Measurements from ENCODE around the gene OR2W3.

OR2W3 gene

GRCh38 chr1:247923941-247924340, 28.6 kb downstream of the OR2W3 start:
- DNase-seq = no peak

DNA sequence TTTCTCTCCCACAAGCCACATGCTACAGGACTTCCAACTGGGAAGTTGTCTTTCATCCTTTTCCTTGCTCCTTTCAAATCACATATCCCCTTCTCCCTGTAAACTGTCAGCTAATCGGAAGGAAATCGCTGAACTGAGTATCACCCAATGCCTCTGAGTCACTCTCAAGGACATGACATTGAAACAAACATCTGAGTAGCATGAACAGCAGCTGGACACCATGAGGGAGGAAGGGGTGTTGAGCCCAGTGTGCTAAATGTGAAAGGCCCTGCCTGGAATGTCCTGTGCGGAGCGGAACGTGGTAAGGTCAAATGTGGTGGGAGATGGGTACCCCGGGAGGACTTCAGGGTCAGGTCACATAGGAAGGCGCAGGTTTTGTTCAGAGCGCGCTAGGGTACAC, 29.5 kb downstream of the OR2W3 start, which contains the start of gene OR2AJ1:
Gene OR2AJ1 (plus strand): TSS at position 22 of the 400 bp plus-strand sequence. CDS start 8,880 bp downstream, outside the sequence.
- DNase-seq = no peak

GRCh38 chr1:247933989-247934388, 38.6 kb downstream of the OR2W3 start:
- no peak for DNase-seq

GRCh38 chr1:247935781-247936180, 40.4 kb downstream of the OR2W3 start:
- DNase-seq = no peak

- no peak for DNase-seq
These were observed 41.0 kb downstream of the OR2W3 start for GRCh38 chr1:247936415-247936814.

DNA sequence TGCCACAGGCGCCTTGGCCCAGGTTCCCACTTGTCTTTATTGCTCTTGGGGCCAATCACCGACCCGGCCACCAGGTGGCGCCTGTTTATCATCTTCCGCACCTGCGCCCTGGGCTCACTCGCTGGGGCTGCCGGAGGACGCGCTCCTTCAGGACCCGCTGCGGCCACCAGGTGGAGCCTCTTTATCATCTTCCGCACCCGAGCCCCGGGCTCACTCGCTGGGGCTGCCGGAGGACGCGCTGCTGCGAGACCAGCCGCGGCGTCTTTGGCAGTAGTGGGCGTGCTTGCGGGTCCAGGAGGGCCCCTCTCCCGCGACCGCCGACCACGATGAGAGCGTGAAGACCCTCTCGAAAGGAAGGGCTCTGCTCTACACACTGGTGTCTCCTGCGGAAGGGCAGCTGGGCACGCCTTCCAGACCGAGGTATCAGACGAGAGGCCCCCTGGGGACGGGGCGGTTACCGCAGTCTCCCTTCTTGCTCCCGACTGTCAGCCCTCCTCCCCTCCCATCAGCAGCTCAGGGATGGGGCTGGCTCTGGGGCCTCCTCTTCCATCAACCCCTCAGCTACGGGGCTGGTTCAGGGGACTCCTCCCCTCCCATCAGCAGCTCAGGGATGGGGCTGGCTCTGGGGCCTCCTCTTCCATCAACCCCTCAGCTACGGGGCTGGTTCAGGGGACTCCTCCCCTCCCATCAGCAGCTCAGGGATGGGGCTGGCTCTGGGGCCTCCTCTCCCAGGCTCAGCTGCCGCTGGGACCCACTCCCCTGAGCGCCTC, 41.8 kb downstream of the OR2W3 start:
- peak; percentile 79 for DNase-seq

GRCh38 chr1:247942624-247943023, 47.2 kb downstream of the OR2W3 start:
- DNase-seq = no peak

Measured in left hindlimb (tissue), 1 donor.